GM19463 (cell line): Measurements from ENCODE around the gene BICD1.

Source experiments
- ATAC-seq: cut with Tn5 transposase; IDR thresholded peaks from one replicate; pipeline ENCODE4 v1.9.1; 2021; ENCODE audit warnings: mild to moderate bottlenecking, moderate library complexity; ENCODE audit not compliant: unreplicated experiment

Gene BICD1

GRCh38 chr12:32102234-32102633, 4.4 kb upstream of the BICD1 start:
- no peak for ATAC-seq

GRCh38 chr12:32104572-32105355, 1.9 kb upstream of the BICD1 start:
- no peak for ATAC-seq

- ATAC-seq = peak; percentile 2
Measured at GRCh38 chr12:32105986-32106516, 596 bp upstream of the BICD1 start.

- ATAC-seq = no peak
Measured at GRCh38 chr12:32107359-32108267, 966 bp downstream of the BICD1 start.

- no peak for ATAC-seq
Measured at GRCh38 chr12:32108787-32109186, 2.1 kb downstream of the BICD1 start.

- no peak for ATAC-seq
Measured at GRCh38 chr12:32110417-32110816, 3.8 kb downstream of the BICD1 start.

GRCh38 chr12:32110942-32111341, 4.3 kb downstream of the BICD1 start:
- no peak for ATAC-seq

GRCh38 chr12:32115404-32116104, 8.9 kb downstream of the BICD1 start:
- ATAC-seq = peak; percentile 54

- no peak for ATAC-seq
Measured at GRCh38 chr12:32116897-32117296, 10.2 kb downstream of the BICD1 start.

GRCh38 chr12:32117316-32117715, 10.7 kb downstream of the BICD1 start:
- ATAC-seq = no peak

GRCh38 chr12:32118806-32119205, 12.2 kb downstream of the BICD1 start:
- no peak for ATAC-seq

- peak; percentile 83 for ATAC-seq
Measured at GRCh38 chr12:32120419-32120818, 13.8 kb downstream of the BICD1 start.

- no peak for ATAC-seq
Measured at GRCh38 chr12:32124637-32125036, 18.0 kb downstream of the BICD1 start.

GRCh38 chr12:32125455-32126084, 18.9 kb downstream of the BICD1 start:
- ATAC-seq = no peak

GRCh38 chr12:32126720-32127119, 20.1 kb downstream of the BICD1 start:
- no peak for ATAC-seq

GRCh38 chr12:32131666-32132065, 25.0 kb downstream of the BICD1 start:
- no peak for ATAC-seq

GRCh38 chr12:32134101-32134888, 27.6 kb downstream of the BICD1 start:
- ATAC-seq = peak; percentile 56

- ATAC-seq = no peak
Measured at GRCh38 chr12:32135967-32136366, 29.3 kb downstream of the BICD1 start.

- no peak for ATAC-seq
Measured at GRCh38 chr12:32136404-32136803, 29.8 kb downstream of the BICD1 start.

GRCh38 chr12:32139064-32139421, 32.4 kb downstream of the BICD1 start:
- ATAC-seq = peak; percentile 83
